HCT116 (cell line): Measurements from ENCODE around the gene PIK3R2. TPM values are rescaled to one million over a fixed set of nuclear protein-coding genes. Genes with fewer than 3 reads are reported as not detected.
A peak's percentile ranks its signal among the peaks of the same experiment; 100 is the strongest.
"Not testable (repeated sequence)": the region's sequence is repeated elsewhere in the genome, so short reads cannot be mapped to it uniquely, and the experiment has no call there.

Experiments used
- ATAC-seq: fragments of 200-7000 bp; cut with Tn5 transposase; 2 replicates; pipeline ENCODE4 v1.9.1; 2020; ENCODE audit warnings: mild to moderate bottlenecking, moderate library complexity
- BruUV-seq: library from RNA; stranded (reverse); fragments of 400-500 nt; replicated peaks from 2 replicates; lab custom pipeline; 2021; lab: Mats Ljungman, UMichigan
- CTCF ChIA-PET: fragments of 300-600 bp; sonication (Branson Sonifier 250); formaldehyde crosslinking; loops from one replicate; lab custom pipeline; 2021; ENCODE audit warnings: antibody characterized with exemption; lab: Charles Lee
- POLR2A ChIA-PET: fragments of 300-600, 350-600 bp; sonication (Branson Sonifier 250); formaldehyde crosslinking; loops from one replicate; lab custom pipeline; 2021; ENCODE audit warnings: antibody characterized with exemption; lab: Charles Lee
- RAD21 ChIA-PET, 2 experiments: fragments of 300-600 bp; sonication (Branson Sonifier 250); formaldehyde crosslinking; loops; one replicate each; lab custom pipeline; 2023; ENCODE audit warnings: low total read pairs in 2 of 2; ENCODE audit not compliant: uncharacterized antibody in 2 of 2, unreplicated experiment in 2 of 2, low non-redundant PET in 1 of 2; lab: Charles Lee
- DNase-seq: peaks from one replicate; pipeline ENCODE4 v3.0.0-alpha.2; 2010; ENCODE audit warnings: low read depth, low spot score
- H2AFZ ChIP-seq: fragments of 200-600 bp; shearing (Covaris generic), sonication (generic); 2 replicates; pipeline ENCODE4 v1.6.1; 2017; ENCODE audit warnings: low read depth, mixed run types, mixed read lengths, antibody characterized with exemption, low read length; ENCODE audit not compliant: poor library complexity, severe bottlenecking
- H3K27ac ChIP-seq: 2 replicates; pipeline ENCODE4 v1.5.1; 2012; ENCODE audit warnings: low read depth, low read length
- H3K27me3 ChIP-seq: fragments of 200-600 bp; sonication (generic); 2 replicates; pipeline ENCODE4 v1.6.1; 2016; ENCODE audit warnings: mixed run types, low read length, mixed read lengths; ENCODE audit not compliant: insufficient read depth
- H3K36me3 ChIP-seq, 2 experiments: fragments of 200-500 bp in 1 of 2; fragments of 200-600 bp in 1 of 2; sonication (Bioruptor generic) in 1 of 2; sonication (generic) in 1 of 2; 2 replicates each; pipeline versions ENCODE4 v1.5.1 to v1.6.1; 2014 to 2016; ENCODE audit warnings: low read length in 2 of 2, inconsistent platforms in 1 of 2, mixed read lengths in 1 of 2, mixed run types in 1 of 2; ENCODE audit not compliant: insufficient read depth in 2 of 2, control insufficient read depth in 1 of 2
- H3K4me1 ChIP-seq, 2 experiments: fragments of 200-600 bp in 1 of 2; sonication (generic) in 1 of 2; 2 replicates each; pipeline versions ENCODE4 v1.5.1 to v1.6.1; 2012 to 2017; ENCODE audit warnings: low read length in 2 of 2, inconsistent platforms in 1 of 2, mild to moderate bottlenecking in 1 of 2, mixed read lengths in 1 of 2, mixed run types in 1 of 2, moderate library complexity in 1 of 2; ENCODE audit not compliant: insufficient read depth in 2 of 2, control insufficient read depth in 1 of 2
- H3K4me2 ChIP-seq: fragments of 200-600 bp; sonication (generic); 2 replicates; pipeline ENCODE4 v1.6.1; 2017; ENCODE audit warnings: mixed run types, low read length, mixed read lengths
- H3K4me3 ChIP-seq, 2 experiments: fragments of 200-600 bp in 1 of 2; sonication (generic) in 1 of 2; replicated peaks in 1 of 2; 2 replicates each; pipeline ENCODE4 v1.5.1; 2011 to 2016; ENCODE audit warnings: low read length in 2 of 2, control low read depth in 1 of 2, low read depth in 1 of 2, mild to moderate bottlenecking in 1 of 2, mixed read lengths in 1 of 2, mixed run types in 1 of 2
- H3K79me2 ChIP-seq: fragments of 200-600 bp; sonication (generic); 2 replicates; pipeline ENCODE4 v1.6.1; 2017; ENCODE audit warnings: mild to moderate bottlenecking, mixed run types, low read length, moderate library complexity, mixed read lengths; ENCODE audit not compliant: insufficient read depth
- H3K9ac ChIP-seq: fragments of 200-600 bp; sonication (generic); 2 replicates; pipeline ENCODE4 v1.6.1; 2016; ENCODE audit warnings: low read length, mixed read lengths
- H3K9me2 ChIP-seq: fragments of 200-600 bp; sonication (generic), shearing (Covaris generic); 2 replicates; pipeline ENCODE4 v1.6.1; 2017; ENCODE audit warnings: mixed run types, mild to moderate bottlenecking, moderate library complexity; ENCODE audit not compliant: insufficient read depth
- H3K9me3 ChIP-seq, 2 experiments: fragments of 200-500 bp in 1 of 2; fragments of 200-600 bp in 1 of 2; sonication (Bioruptor generic) in 1 of 2; sonication (generic) in 1 of 2; 2 replicates each; pipeline ENCODE4 v1.6.1; 2014 to 2017; ENCODE audit warnings: low read length in 2 of 2, mixed read lengths in 2 of 2, inconsistent platforms in 1 of 2, low read depth in 1 of 2, mild to moderate bottlenecking in 1 of 2, mixed run types in 1 of 2, moderate library complexity in 1 of 2; ENCODE audit not compliant: control insufficient read depth in 1 of 2, insufficient read depth in 1 of 2
- H4K20me1 ChIP-seq: fragments of 200-600 bp; sonication (generic), shearing (Covaris generic); 2 replicates; pipeline ENCODE4 v1.6.1; 2017; ENCODE audit warnings: mixed run types, mild to moderate bottlenecking, moderate library complexity; ENCODE audit not compliant: insufficient read depth
- ATF3 ChIP-seq: IDR thresholded peaks from 2 replicates; pipeline ENCODE4 v1.6.1; 2012
- EGR1 ChIP-seq: IDR thresholded peaks from 2 replicates; pipeline ENCODE4 v1.6.1; 2012; ENCODE audit warnings: low read depth
- JUND ChIP-seq: IDR thresholded peaks from 2 replicates; pipeline ENCODE4 v1.6.1; 2012
- MAX ChIP-seq: IDR thresholded peaks from 2 replicates; pipeline ENCODE4 v1.6.1; 2012
- RAD21 ChIP-seq: IDR thresholded peaks from 2 replicates; pipeline ENCODE4 v1.6.1; 2012; ENCODE audit warnings: low read depth, mild to moderate bottlenecking
- SIN3A ChIP-seq: IDR thresholded peaks from 2 replicates; pipeline ENCODE4 v1.6.1; 2012; ENCODE audit warnings: low read depth
- YY1 ChIP-seq: IDR thresholded peaks from 2 replicates; pipeline ENCODE4 v1.6.1; 2011; ENCODE audit warnings: low read length, low read depth, moderate library complexity, mild to moderate bottlenecking; ENCODE audit not compliant: insufficient replicate concordance; ENCODE audit errors: extremely low read depth
- ZFX ChIP-seq: fragments of 450-650 bp; IDR thresholded peaks from 2 replicates; pipeline ENCODE4 v1.6.1; 2017
- ZNF274 ChIP-seq: fragments of 200-500 bp; sonication (Bioruptor generic); IDR thresholded peaks from 2 replicates; pipeline ENCODE4 v1.6.1; 2014; ENCODE audit warnings: mild to moderate bottlenecking, low read depth, low read length, inconsistent platforms
- intact Hi-C: fragments of 100-400 bp; cut with micrococcal nuclease; formaldehyde crosslinking; loops from 2 replicates; pipeline ENCODE4 v1.10.0; 2022
- total RNA-seq: library from RNA; stranded (reverse); gene quantifications from one replicate; pipeline ENCODE4 v1.2.1, GENCODE V29; 2021; ENCODE audit not compliant: unreplicated experiment

The PIK3R2 gene
- total RNA-seq, 1 experiment from 2014 or later, result 53.4 TPM

- BruUV-seq, result not testable (repeated sequence)
Measured at GRCh38 chr19:18159059-18159616, 6.2 kb downstream of the PIK3R2 start.

GRCh38 chr19:18159810-18160209 is 6.8 kb downstream of the PIK3R2 start:
- no peaks in the 10 kb centered on the region for H3K27me3 ChIP-seq
- ChIA-PET CTCF (no interaction called here), POLR2A (no interaction called here), RAD21 (no interaction called here)
- H4K20me1 ChIP-seq, result no peaks in the 10 kb centered on the region
- H3K27ac ChIP-seq, result peak overlapping the region; percentile 86
- peaks cover 13 to 31% of the 10 kb centered on the region in 2 experiments; a peak in 3 of 4 replicates for H3K36me3 ChIP-seq
- peaks cover 39 to 46% of the 10 kb centered on the region in 2 experiments for H3K4me1 ChIP-seq
- DNase-seq (no peak), ATAC-seq (no peak)
- TF ChIP-seq YY1 (no peak), ATF3 (no peak), RAD21 (no peak), MAX (no peak), EGR1 (no peak), ZNF274 (no peak), SIN3A (no peak), ZFX (no peak), JUND (no peak)
- no peak overlapping the region for H2AFZ ChIP-seq
- intact Hi-C loops, result loop anchor here (10.0 kb wide), 1 partner anchor 155 kb away; the partner anchor contains the start of gene ARRDC2
- H3K9me2 ChIP-seq, result no peaks in the 10 kb centered on the region
- H3K4me2 ChIP-seq, result peak overlapping the region; percentile 91; the same call in 1 of the 2 replicates
- no peak overlapping the region for H3K4me3 ChIP-seq
- H3K9me3 ChIP-seq, result no peaks in the 10 kb centered on the region
- H3K79me2 ChIP-seq, result peaks cover 22% of the 10 kb centered on the region
- no peak overlapping the region for H3K9ac ChIP-seq
- TSS peak; percentile 69 for BruUV-seq

More at GRCh38 chr19:18159059-18159616, 6.2 kb downstream of the PIK3R2 start:
- H3K27ac ChIP-seq, RAD21 ChIA-PET, H3K9ac ChIP-seq, H3K9me3 ChIP-seq, CTCF ChIA-PET, H2AFZ ChIP-seq, H3K4me3 ChIP-seq, ATAC-seq, H3K4me2 ChIP-seq, H3K27me3 ChIP-seq, POLR2A ChIA-PET, H4K20me1 ChIP-seq, H3K9me2 ChIP-seq, DNase-seq: not testable (repeated sequence)
- intact Hi-C loops, result loop anchor here (10.0 kb wide), 1 partner anchor 154 kb away; the partner anchor contains the start of gene ARRDC2
- Histone ChIP-seq H3K36me3 (peaks cover 13 to 31% of the 10 kb centered on the region in 2 experiments; a peak in 3 of 4 replicates), H3K79me2 (peaks cover 28% of the 10 kb centered on the region), H3K4me1 (peaks cover 41 to 52% of the 10 kb centered on the region in 2 experiments)
